HepG2 (cell line): ENCODE results near the gene FASTK.
A peak's percentile ranks its signal among the peaks of the same experiment; 100 is the strongest.

ENCODE experiments used
- CEBPB ChIP-seq: IDR thresholded peaks from 2 replicates; pipeline ENCODE4 v1.6.1; 2011; ENCODE audit warnings: low read depth, low read length, improper control_type of control experiment, borderline replicate concordance
- EP300 ChIP-seq, 3 experiments: sonication (generic) in 1 of 3; formaldehyde crosslinking in 1 of 3; IDR thresholded peaks; 2 replicates each; pipeline versions ENCODE4 v1.5.1 to v1.6.1; 2011 to 2020; ENCODE audit warnings: low read depth in 2 of 3, low read length in 2 of 3, borderline replicate concordance in 1 of 3, improper control_type of control experiment in 1 of 3, mild to moderate bottlenecking in 1 of 3, missing genetic modification reagents in 1 of 3, moderate library complexity in 1 of 3
- FOXP1 ChIP-seq, 2 experiments: fragments of 450-650 bp in 1 of 2; IDR thresholded peaks; 2 replicates each; pipeline ENCODE4 v1.6.1; 2017 to 2018; ENCODE audit warnings: antibody characterized with exemption in 1 of 2
- HMG20B ChIP-seq: conservative IDR thresholded peaks from 2 replicates; pipeline ENCODE4 v1.6.1; 2016; ENCODE audit warnings: missing genetic modification reagents, missing compliant biosample characterization
- PITX1 ChIP-seq: sonication (generic); formaldehyde crosslinking; IDR thresholded peaks from 2 replicates; pipeline ENCODE4 v1.5.1; 2020; ENCODE audit warnings: mild to moderate bottlenecking, missing genetic modification reagents
- TOE1 ChIP-seq: sonication (generic); formaldehyde crosslinking; IDR thresholded peaks from 2 replicates; pipeline ENCODE4 v1.4.0; 2020; ENCODE audit warnings: mild to moderate bottlenecking, missing genetic modification reagents
- ZBTB38 ChIP-seq: sonication (generic); formaldehyde crosslinking; IDR thresholded peaks from 2 replicates; pipeline ENCODE4 v1.5.1; 2020; ENCODE audit warnings: mild to moderate bottlenecking, missing genetic modification reagents
- ZNF510 ChIP-seq: sonication (generic); formaldehyde crosslinking; IDR thresholded peaks from 2 replicates; pipeline ENCODE4 v1.4.0; 2020; ENCODE audit warnings: low read depth, mild to moderate bottlenecking, missing genetic modification reagents
- ZNF562 ChIP-seq: sonication (generic); formaldehyde crosslinking; IDR thresholded peaks from 2 replicates; pipeline ENCODE4 v1.8.0; 2022; ENCODE audit warnings: missing genetic modification reagents, borderline replicate concordance
- ZNF614 ChIP-seq: IDR thresholded peaks from 2 replicates; pipeline ENCODE4 v1.6.1; 2018; ENCODE audit warnings: missing biosample characterization, missing genetic modification reagents, inconsistent platforms, borderline replicate concordance
- TF ChIP-seq, protein P1 (sequence below), 2 experiments: sonication (generic) in 1 of 2; formaldehyde crosslinking in 1 of 2; IDR thresholded peaks; 2 replicates each; pipeline versions ENCODE4 v1.5.1 to v1.6.1; 2011 to 2020; ENCODE audit warnings: borderline replicate concordance in 1 of 2, low read depth in 1 of 2, low read length in 1 of 2, mild to moderate bottlenecking in 1 of 2, missing genetic modification reagents in 1 of 2, moderate library complexity in 1 of 2
- TF ChIP-seq, protein P2 (sequence below): sonication (generic); formaldehyde crosslinking; IDR thresholded peaks from 2 replicates; pipeline ENCODE4 v1.8.1; 2023; ENCODE audit warnings: mild to moderate bottlenecking, inconsistent platforms, moderate library complexity, missing genetic modification reagents, borderline replicate concordance
- TF ChIP-seq, protein P3 (sequence below): sonication (generic); formaldehyde crosslinking; IDR thresholded peaks from 2 replicates; pipeline ENCODE4 v1.5.0; 2020; ENCODE audit warnings: mild to moderate bottlenecking, low read depth, missing genetic modification reagents, borderline replicate concordance
- TF ChIP-seq, protein P4 (sequence below): sonication (generic); formaldehyde crosslinking; IDR thresholded peaks from 2 replicates; pipeline ENCODE4 v1.5.0; 2020; ENCODE audit warnings: mild to moderate bottlenecking, missing genetic modification reagents, moderate library complexity

DNA sequence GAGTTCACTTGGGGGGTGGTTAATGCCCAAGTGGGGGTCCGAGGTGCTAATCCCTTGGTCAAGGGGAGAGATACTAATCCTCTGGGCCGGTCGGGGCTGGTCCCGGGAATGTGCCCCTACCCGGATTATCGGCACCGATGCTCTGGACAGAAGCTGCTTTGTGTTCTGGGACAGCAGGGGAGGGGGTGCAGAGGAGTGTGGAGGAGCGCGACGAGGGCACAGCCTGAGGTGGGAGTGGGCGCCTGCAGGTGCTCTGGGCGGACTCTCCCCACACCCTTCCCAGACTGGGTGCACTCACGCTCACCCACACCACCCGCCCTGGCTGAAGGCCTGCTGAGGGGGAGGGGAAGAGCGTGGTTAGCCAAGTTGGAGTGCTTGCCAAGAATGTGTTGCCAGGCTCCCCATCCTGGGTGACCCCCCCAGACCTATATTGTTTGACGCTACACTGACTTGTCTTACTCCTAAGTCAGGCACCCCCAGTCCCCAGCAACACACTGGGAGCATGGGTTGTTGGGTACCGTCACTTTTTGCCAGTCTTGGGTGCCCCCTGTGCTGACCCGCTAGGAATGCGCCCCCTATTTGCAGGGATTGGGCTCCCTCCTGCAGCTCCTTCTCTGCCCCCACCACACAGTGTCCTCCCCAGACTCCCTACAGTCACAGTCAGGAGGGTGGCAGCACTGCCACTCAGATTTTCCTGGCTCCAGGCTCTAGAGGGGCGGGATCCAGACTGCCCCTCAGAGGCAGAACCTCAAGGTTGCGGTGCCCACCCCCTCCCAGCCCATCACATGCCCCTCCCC, 20.0 kb downstream of the FASTK start:
- TF ChIP-seq CEBPB (no peak), HMG20B (CRISPR knock-in tag) (no peak), ZNF614 (CRISPR knock-in tag) (no peak), ZNF510 (CRISPR knock-in tag) (no peak), EP300 (IDR thresholded peaks at IDR 0.05; ENCODE audit: low read depth in 2 of 2, low read length in 2 of 2) (no peak), EP300 (CRISPR knock-in tag; IDR thresholded peaks at IDR 0.05; ENCODE audit: borderline replicate concordance) (no peak), PITX1 (CRISPR knock-in tag) (0 out of 2 replicates have a peak, but pooled peaks have one; percentile 22), ZBTB38 (no peak), FOXP1 (IDR thresholded peaks at IDR 0.05) (no peak), FOXP1 (CRISPR knock-in tag; IDR thresholded peaks at IDR 0.05) (no peak), ZNF562 (CRISPR knock-in tag) (no peak), TOE1 (no peak)
- TF ChIP-seq, protein P1, sequence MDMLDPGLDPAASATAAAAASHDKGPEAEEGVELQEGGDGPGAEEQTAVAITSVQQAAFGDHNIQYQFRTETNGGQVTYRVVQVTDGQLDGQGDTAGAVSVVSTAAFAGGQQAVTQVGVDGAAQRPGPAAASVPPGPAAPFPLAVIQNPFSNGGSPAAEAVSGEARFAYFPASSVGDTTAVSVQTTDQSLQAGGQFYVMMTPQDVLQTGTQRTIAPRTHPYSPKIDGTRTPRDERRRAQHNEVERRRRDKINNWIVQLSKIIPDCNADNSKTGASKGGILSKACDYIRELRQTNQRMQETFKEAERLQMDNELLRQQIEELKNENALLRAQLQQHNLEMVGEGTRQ (IDR thresholded peaks at IDR 0.05; ENCODE audit: low read depth, low read length), result no peak
- TF ChIP-seq, protein P1 (CRISPR knock-in tag; IDR thresholded peaks at IDR 0.05; ENCODE audit: borderline replicate concordance), result no peak
- TF ChIP-seq, protein P2, sequence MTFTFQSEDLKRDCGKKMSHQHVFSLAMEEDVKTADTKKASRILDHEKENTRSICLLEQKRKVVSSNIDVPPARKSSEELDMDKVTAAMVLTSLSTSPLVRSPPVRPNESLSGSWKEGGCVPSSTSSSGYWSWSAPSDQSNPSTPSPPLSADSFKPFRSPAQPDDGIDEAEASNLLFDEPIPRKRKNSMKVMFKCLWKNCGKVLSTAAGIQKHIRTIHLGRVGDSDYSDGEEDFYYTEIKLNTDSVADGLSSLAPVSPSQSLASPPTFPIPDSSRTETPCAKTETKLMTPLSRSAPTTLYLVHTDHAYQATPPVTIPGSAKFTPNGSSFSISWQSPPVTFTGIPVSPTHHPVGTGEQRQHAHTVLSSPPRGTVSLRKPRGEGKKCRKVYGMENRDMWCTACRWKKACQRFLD, result 0 out of 2 replicates have a peak, but pooled peaks have one; percentile 16
- TF ChIP-seq, protein P3, sequence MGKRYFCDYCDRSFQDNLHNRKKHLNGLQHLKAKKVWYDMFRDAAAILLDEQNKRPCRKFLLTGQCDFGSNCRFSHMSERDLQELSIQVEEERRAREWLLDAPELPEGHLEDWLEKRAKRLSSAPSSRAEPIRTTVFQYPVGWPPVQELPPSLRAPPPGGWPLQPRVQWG (CRISPR knock-in tag), result no peak
- TF ChIP-seq, protein P4, sequence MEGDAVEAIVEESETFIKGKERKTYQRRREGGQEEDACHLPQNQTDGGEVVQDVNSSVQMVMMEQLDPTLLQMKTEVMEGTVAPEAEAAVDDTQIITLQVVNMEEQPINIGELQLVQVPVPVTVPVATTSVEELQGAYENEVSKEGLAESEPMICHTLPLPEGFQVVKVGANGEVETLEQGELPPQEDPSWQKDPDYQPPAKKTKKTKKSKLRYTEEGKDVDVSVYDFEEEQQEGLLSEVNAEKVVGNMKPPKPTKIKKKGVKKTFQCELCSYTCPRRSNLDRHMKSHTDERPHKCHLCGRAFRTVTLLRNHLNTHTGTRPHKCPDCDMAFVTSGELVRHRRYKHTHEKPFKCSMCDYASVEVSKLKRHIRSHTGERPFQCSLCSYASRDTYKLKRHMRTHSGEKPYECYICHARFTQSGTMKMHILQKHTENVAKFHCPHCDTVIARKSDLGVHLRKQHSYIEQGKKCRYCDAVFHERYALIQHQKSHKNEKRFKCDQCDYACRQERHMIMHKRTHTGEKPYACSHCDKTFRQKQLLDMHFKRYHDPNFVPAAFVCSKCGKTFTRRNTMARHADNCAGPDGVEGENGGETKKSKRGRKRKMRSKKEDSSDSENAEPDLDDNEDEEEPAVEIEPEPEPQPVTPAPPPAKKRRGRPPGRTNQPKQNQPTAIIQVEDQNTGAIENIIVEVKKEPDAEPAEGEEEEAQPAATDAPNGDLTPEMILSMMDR (CRISPR knock-in tag), result no peak
